ENCODE results near the gene SLC39A10.
"Not testable (repeated sequence)": the region's sequence is repeated elsewhere in the genome, so short reads cannot be mapped to it uniquely, and the experiment has no call there.

The SLC39A10 gene

DNA sequence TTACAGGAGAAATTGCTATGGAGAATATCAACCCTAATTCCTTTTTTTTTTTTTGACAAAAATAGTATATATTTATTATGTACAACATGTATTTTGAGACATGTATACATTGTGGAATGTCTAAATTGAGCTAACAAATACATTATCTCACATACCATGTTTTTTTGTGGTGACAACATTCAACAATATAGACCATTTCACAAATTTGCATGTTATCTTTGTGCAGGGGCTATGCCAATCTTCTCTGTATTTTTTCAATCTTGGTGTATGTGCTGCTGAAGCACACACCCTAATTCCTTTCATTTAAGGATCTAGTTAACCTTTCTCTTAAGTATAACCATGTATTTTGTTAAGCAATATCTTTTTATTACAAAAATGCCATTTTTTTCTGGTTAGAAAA is 13.2 kb downstream of the SLC39A10 start:
- in situ Hi-C loops (cut with HindIII; ENCODE audit: low sequenced_read_pairs), result no loop called here

DNA sequence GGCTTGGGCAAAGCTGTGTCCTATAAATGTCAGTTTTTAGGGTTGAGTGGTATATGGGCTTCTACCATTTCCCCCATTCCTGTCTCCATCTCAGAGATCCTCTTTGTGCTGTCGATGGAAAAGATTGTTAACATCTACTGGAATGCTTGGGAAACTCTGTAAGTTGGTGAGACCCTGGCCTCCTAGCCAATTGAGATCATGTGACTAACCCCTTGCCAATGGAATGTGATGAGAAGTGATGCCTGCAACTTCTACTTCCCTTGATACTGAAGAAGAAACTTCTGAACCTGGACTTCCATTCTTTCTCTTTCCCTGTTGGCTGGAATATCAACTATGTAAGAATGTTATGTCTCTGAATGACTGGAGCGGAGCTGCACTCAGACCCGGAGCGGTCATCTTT is 14.5 kb downstream of the SLC39A10 start:
- in situ Hi-C loops (cut with HindIII; ENCODE audit: low sequenced_read_pairs), result no loop called here

DNA sequence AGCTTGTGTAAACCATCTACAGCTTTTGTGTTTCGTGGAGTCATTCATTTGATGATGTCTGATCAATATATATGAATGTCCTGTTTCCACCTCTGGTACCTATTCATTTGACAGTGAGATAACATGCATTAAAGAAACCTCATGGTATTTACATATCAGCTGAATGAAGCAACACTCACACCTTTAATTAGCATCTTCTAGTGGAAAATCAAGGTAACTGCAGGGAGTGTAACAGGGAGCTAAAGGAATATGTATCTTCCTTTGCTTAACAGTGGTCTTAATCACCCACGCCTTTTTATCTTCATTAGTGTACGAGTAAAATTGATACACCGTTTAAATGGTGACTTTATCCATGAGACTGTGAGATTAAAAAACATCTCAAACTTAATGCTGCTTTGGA is 15.6 kb downstream of the SLC39A10 start:
- in situ Hi-C loops (cut with HindIII; ENCODE audit: low sequenced_read_pairs), result no loop called here

DNA sequence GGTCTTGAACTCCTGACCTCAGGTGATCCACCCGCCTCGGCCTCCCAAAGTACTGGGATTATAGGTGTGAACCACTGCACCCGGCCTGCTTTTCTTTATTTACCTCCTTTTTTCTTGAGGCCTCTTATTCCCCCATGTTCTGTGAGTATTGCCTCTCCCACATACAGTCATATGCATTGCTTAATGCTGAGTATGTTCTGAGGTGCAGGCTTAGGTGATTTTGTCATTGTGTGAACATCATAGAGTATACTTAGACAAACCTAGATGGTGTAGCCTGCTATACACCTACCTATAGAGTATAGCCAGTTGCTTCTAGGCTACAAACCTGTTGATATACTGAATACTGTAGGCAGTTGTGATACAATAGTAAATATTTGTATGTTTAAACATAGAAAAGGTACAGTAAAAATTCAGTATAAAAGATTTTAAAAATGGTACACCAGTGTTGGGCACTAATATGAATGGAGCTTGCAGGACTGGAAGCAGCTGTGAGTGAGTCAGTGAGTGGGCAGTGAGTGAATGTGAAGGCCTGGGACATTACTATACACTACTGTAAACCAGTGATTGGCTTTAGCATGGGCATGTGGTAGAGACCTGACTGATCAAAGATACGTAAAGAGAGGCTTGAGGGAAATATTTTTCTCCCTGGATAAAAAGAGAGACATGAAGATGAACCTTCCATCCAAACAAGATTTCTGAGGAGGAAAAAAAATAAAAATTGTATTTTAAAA is 17.6 kb downstream of the SLC39A10 start:
- in situ Hi-C loops (cut with HindIII; ENCODE audit: low sequenced_read_pairs), result no loop called here

DNA sequence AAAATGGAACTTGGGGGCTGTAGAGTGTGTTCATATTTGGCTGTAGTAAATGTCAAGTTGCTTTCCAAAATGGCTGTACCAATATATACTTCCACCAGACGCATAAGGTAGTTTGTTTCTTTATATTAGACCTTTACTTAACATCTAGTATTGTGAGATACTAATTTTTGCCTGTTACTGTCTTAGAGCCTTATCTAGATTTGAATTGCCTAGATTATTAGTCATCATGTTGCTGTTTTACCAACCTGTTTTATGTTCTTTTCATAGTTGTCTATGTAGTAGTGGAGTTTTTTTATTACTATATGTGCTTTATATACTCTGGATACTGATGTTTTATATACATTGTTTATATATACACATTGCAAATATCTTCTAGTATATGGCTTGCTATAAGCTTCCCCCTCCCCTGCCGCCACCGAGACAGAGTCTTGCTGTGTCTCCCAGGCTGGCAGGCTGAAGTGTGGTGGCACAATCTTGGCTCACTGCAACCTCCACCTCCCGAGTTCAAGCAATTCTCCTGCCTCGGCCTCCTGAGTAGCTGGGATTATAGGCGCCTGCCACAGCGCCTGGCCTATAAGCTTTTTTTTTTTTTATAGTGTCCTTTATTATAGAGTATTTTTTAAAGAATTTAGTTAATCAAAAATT is 18.9 kb downstream of the SLC39A10 start:
- in situ Hi-C loops (cut with HindIII; ENCODE audit: low sequenced_read_pairs), result no loop called here

DNA sequence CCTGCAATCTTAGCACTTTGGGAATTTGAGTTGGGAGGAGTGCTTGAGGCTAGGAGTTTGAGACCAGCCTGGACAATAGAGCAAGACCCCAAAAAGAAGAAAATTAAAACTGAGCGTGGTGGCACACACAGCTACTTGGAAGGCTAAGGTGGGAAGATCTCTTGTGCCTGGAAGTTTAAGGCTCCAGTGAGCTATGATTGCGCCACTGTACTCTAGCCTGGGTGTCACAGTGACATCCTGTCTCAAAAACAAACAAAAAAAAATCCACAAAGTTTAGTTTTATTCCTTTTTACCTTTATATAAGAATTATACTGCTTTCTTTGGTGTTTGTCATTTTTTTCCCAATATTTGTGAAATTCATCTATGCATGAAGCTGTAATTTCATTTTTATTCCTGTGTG is 20.3 kb downstream of the SLC39A10 start:
- in situ Hi-C loops (cut with HindIII; ENCODE audit: low sequenced_read_pairs), result no loop called here

DNA sequence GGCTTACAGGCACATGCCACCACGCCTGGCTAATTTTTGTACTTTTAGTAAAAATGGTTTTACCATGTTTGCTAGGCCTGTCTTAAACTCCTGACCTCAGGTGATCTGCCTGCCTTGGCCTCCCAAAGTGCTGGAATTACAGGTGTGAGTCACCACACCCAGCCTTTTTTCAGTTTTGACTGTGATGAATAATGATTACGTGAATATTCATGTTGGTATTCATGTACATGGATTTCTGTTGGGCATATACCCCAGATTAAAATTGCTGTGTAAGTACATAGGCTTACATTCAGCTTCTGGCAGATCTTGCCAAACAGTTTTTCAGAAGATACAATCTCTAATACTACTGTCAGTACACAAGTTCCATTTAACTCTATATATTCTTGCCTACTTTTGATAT is 20.9 kb downstream of the SLC39A10 start:
- in situ Hi-C loops (cut with HindIII; ENCODE audit: low sequenced_read_pairs), result no loop called here

DNA sequence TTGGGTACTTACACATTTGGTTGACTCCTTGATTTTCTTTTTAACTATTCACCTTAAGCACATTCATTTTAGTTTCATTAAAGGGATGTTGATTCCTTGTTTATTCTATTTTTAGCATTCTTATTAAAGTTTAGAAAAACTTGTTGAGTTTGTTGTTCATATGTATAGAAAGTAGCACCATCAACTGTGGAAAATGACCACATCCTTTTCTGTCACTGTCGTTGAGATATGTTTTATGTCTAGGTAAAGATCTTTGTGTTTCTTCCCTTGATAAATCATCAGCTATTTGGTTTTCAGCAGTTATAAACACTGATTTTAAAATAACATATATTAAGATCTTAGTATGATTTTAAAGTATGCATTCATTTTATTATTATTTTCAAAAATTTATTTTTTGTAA is 25.1 kb downstream of the SLC39A10 start:
- in situ Hi-C loops (cut with HindIII; ENCODE audit: low sequenced_read_pairs), result no loop called here

DNA sequence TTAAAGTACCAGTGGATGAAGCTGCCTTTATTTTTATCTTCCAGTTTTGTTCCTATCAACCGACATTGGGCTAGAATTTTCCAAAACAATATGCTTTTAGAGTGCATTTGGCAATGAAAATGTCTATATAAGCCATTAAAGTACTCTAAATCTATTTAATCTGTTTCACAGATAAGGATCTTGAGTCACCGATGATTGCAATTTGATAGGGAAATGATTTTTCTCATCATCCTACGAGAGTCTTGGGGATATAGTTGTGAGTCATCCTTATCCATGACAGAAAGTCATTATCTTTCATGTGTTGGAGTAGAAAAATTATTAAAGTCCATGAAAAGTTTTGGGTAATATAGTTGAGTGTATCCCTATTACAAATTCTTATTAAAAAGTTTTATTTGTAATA is 26.1 kb downstream of the SLC39A10 start:
- in situ Hi-C loops (cut with HindIII; ENCODE audit: low sequenced_read_pairs), result no loop called here

DNA sequence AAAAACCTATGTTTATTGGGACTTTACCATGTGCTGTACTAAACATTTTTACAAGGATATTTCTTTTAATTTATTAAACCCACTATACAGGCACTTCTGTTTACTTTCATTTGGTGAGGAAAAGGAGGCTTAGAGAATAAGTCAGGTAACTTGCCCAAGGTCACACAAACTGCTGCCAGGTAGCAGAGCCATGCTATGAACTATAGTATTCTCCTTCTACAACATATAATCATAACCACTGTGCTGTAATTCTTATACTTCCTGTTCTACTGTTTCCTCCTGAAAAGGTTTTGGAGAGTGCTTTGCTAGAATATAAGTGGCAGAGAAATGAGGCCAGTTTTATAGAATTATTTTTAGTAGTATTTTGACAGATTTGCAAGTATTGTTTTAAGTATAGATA is 29.5 kb downstream of the SLC39A10 start:
- in situ Hi-C loops (cut with HindIII; ENCODE audit: low sequenced_read_pairs), result no loop called here

DNA sequence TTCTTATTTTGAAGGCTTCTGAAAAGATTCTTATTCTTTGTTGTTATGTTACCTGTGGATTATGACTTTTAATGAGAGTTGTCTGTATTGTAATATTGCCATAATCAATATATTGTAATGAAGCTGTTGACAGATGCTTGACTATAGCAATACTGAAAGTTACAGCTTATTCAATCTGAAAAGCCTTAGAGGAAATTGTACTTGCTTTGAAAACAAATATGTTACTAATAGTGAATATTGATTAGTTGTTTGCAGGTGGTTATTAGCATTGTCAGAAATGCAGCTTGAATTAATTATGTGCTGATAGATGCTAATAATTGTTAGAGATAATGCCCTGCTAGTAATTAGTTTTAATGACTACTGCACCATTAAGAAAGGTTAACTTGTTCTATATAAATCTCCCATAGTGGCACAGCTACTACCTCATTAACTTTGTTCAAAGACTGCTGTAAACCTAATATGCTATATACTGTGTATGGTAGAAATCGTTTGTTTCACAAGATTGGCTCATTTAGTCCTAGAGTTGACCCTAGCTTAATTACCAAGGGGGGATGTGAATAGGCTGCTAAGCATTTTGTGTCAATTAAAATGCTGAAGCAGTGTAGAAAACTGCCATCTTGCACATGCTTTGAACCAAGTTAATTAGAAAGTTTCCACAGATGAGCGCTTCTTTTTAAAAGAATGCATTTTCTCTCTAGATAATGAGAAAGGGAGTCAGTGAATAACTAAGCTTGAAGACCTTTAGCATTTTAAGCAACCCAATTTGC is 30.5 kb downstream of the SLC39A10 start:
- in situ Hi-C loops (cut with HindIII; ENCODE audit: low sequenced_read_pairs), result no loop called here

DNA sequence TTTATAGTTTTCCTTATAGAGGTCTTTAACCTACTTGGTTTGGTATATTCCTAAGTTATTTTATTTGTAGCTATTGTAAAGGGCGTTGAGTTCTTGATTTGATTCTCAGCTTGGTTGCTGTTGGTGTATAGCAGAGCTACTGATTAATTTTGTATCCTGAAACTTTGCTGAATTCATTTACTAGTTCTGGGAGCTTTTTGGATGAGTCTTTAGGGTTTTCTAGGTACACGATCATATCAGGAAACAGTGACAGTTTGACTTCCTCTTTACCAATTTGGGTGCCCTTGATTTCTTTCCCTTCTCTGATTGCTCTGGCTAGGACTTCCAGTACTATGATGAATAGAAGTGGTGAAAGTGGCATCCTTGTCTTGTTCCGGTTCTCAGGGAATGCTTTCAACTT is 35.5 kb downstream of the SLC39A10 start:
- in situ Hi-C loops (cut with HindIII; ENCODE audit: low sequenced_read_pairs), result not testable (repeated sequence)

DNA sequence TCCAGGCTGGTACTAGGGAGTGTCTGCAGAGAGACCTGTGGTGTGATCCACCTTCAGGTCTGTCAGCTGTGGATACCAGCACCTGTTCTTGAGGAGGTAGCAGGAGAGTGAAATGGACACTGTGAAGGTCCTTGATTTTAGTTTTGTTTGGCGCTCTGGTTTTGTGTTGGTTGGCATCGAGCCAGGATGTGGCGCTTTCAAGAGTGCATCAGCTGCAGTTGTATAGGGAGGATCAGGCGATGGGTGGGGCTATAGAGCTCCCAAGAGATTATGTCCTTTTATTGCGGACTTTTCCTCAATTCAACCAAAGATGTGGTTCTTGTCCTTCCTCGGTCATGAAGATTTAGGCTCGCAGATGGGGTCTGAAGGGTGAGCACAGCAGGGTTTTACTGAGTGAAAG is 37.5 kb downstream of the SLC39A10 start:
- in situ Hi-C loops (cut with HindIII; ENCODE audit: low sequenced_read_pairs), result no loop called here

DNA sequence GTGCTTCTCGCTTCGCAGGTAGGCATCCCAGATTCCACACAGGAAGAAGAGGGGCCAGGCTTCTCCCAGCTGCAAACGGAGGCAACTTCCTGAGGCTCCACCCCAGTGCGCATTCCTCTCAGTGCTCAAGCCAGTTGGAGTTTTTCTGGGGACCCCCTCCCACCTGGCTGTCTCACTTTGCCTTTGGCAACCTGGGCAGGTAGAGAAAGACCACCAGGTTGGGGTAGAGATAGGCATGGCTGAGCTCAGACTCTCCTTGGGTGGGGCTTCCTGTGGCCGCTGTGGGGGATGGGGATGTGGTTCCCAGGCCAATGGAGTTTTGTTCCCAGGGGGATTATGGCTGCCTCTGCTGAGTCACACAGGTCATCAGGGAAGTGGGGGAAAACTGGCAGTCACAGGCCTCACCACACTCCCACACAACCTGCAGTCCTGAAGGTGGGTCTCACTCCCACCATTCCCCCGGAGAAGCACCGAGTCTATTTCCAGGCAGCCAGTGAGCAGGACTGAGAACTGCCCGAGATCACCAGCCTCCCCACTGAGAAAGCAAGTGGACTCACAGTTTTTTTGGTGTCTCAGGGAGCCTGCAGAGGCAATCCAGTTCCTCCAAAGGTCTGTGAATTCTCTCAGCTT is 38.1 kb downstream of the SLC39A10 start:
- in situ Hi-C loops (cut with HindIII; ENCODE audit: low sequenced_read_pairs), result no loop called here

DNA sequence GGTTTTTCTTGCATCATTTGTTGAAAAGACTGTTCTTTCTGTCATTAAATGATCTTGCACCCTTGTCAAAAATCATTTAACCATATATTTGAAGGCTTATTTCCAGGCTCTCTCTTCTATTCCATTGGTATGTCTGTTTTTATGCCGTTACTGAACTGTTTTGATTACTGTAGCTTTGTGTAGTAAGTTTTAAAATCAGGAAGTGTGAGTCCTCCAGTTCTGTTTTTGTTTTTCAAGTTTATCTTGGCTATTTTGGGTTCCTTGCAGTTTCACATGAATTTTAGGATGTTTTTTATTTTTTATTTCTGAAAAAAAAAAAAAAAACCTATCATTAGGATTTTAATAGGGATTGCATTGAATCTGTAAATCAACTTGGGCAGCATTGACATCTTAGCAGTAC is 39.0 kb downstream of the SLC39A10 start:
- in situ Hi-C loops (cut with HindIII; ENCODE audit: low sequenced_read_pairs), result no loop called here

DNA sequence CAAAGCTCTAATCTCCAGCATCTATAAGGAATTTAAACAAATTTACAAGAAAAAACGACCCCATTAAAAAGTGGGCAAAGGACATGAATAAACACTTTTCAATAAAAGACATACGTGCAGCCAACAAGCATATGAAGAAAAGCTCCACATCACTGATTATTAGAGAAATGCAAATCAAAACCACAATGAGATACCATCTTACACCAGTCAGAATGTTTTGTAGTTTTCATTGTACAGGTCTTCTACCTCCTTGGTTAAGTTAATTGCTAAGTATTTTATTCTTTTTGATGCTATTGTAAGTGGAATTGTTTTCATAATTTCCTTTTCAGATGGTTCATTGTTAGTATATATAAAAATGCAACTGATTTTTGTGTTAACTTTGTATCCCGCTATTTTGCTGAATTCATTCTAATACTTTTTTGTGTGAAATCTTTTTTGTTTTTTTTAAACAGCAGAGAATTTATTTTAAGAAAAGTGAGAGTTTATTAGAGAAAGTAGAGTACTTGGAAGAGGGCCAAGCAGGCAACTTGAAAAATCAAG is 40.7 kb downstream of the SLC39A10 start:
- in situ Hi-C loops (cut with HindIII; ENCODE audit: low sequenced_read_pairs), result no loop called here

DNA sequence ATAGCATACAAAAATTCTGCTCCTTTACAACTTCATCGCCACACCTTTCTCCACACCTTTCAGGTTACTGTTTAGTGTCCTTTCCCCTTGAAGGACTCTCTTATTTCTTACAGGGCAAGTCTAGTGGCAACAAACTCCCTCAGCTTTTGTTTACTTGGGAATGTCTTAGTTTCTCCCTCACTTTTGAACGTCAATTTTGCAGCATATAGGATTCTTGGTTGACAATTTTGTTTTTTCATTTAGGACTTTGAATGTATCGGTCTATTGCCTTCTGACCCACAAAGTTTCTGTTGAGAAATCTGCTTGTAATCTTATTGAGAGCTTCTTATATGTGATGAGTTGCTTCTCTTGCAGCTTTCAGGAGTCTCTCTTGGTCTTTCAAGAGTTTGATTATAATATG is 43.5 kb downstream of the SLC39A10 start:
- in situ Hi-C loops (cut with HindIII; ENCODE audit: low sequenced_read_pairs), result no loop called here

DNA sequence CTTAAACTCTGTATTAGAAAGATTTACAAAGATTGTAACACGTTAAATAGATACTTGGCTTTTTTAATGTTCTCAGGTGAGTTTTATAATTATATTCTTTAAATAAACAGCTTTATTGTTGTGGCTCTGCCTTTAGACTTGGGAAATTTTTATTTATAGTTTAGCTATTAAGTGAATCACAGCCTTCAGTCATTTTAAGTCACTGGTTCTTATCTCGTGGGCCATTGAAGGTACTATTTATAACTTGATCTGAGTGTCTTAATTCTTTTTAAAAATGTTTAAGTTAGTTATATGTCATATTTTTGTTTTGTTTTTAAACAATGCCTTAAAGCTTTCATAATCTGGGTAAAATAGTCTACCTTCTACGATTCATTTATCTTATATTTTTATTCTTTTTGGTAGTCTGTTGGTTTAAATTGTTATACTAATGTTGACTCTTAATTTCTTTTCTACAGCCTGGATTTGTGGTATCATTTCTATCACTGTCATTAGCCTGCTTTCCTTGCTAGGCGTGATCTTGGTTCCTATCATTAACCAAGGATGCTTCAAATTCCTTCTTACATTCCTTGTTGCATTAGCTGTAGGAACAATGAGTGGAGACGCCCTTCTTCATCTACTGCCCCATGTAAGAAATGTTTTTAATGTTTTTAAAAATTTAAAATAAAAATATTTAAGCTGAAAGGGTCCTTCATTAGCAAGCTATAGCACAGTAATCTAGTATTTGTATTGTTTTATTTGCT is 49.3 kb downstream of the SLC39A10 start:
- in situ Hi-C loops (cut with HindIII; ENCODE audit: low sequenced_read_pairs), result no loop called here

DNA sequence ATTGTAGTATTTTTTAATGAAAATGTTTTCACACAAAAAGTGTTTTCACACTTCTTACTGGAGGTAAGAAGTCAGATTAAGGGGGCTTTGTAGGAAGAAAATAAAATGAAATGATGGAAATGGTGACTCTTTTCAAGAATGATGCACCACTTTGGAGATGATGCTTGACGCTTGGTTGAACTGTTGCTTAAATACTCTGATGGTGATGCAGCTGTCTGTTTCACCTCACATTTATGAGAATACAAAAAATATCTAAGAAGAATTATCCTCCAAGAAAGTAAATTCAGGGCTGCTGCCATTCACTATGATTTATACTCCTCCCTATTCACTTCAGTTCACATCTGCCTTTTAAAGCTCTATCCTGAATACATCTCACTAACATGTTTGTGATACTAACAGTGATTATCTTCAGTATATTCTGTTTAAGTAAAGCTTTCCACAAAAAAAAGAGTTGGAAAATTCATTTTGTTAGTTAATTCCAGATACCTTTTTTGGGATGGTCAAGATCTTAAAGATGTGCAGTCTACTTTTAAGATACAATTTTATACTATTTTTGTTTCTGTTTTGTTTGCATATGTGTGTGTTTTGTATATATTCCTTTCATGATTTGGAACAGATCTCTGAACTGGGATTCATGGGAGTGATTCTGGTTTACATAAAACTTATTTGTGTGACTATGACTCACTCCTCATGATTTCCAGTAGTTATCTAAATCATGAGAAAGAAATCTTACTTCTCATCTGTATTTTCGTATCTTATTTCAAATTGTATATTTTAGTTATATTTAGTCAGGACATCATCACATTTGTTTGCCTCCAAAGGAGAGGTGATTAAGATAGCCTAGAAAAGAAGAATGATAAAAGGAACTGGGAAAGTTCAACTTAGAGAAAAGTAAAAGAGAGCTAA is 53.1 kb downstream of the SLC39A10 start:
- in situ Hi-C loops (cut with HindIII; ENCODE audit: low sequenced_read_pairs), result loop anchor here (5.0 kb wide), 1 partner anchor 82 kb away; no protein-coding TSS in a partner anchor
